SK-N-MC (cell line): ENCODE measurements around the gene POLR3A.

Source experiments
- DNase-seq: peaks from one replicate; pipeline ENCODE4 v3.0.0-alpha.2; 2011; ENCODE audit warnings: low read depth, low spot score
- H3K27ac ChIP-seq: fragments of 200-600 bp; sonication (generic); 2 replicates; pipeline ENCODE4 v1.5.1; 2016; ENCODE audit warnings: mixed run types
- H3K36me3 ChIP-seq: fragments of 200-600 bp; sonication (generic); 2 replicates; pipeline ENCODE4 v1.6.1; 2017; ENCODE audit warnings: antibody characterized with exemption, low read length, mixed read lengths; ENCODE audit not compliant: insufficient read depth
- H3K4me3 ChIP-seq: fragments of 200-600 bp; sonication (generic); 2 replicates; pipeline ENCODE4 v1.5.1; 2016
- H3K9ac ChIP-seq: fragments of 200-600 bp; sonication (generic); 2 replicates; pipeline ENCODE4 v1.8.0; 2017; ENCODE audit warnings: mixed run types, mixed read lengths; ENCODE audit not compliant: insufficient read length
- H3K9me3 ChIP-seq: fragments of 200-600 bp; sonication (generic); 2 replicates; pipeline ENCODE4 v1.6.1; 2017; ENCODE audit warnings: low read depth, mild to moderate bottlenecking, antibody characterized with exemption, low read length, moderate library complexity, mixed read lengths
- EZH2 ChIP-seq: fragments of 200-600 bp; sonication (generic); IDR thresholded peaks from one replicate; pipeline ENCODE4 v1.6.1; 2017; ENCODE audit warnings: antibody characterized with exemption
- FOXP2 ChIP-seq: optimal IDR thresholded peaks from 2 replicates; pipeline ENCODE3; 2011; ENCODE audit warnings: mild to moderate bottlenecking, moderate library complexity; ENCODE audit not compliant: insufficient read depth; ENCODE audit errors: extremely low read length, control extremely low read depth
- POLR2AphosphoS5 ChIP-seq: IDR thresholded peaks from 2 replicates; pipeline ENCODE4 v1.6.1; 2012; ENCODE audit warnings: mild to moderate bottlenecking, low read depth, low read length, borderline replicate concordance

POLR3A gene

GRCh38 chr10:77932016-77932715 is 97.1 kb downstream of the POLR3A start:
- TF ChIP-seq POLR2AphosphoS5 (no peak), FOXP2 (no peak), EZH2 (no peak)
- Histone ChIP-seq H3K9me3 (no peaks in the 10 kb centered on the region), H3K36me3 (no peaks in the 10 kb centered on the region), H3K9ac (no peak overlapping the region), H3K27ac (no peak overlapping the region), H3K4me3 (no peak overlapping the region)
- no peak for DNase-seq

- TF ChIP-seq POLR2AphosphoS5 (no peak), EZH2 (no peak), FOXP2 (no peak)
- Histone ChIP-seq H3K36me3 (no peaks in the 10 kb centered on the region), H3K27ac (no peak overlapping the region), H3K9ac (no peak overlapping the region), H3K9me3 (no peaks in the 10 kb centered on the region), H3K4me3 (peak overlapping the region; percentile 71)
- DNase-seq, result no peak
These were observed 101.7 kb downstream of the POLR3A start for GRCh38 chr10:77927402-77928246.

- no peak for TF ChIP-seq FOXP2
- no peak for TF ChIP-seq EZH2
- no peak within 1 kb of the TSS for H3K27ac ChIP-seq
- no peaks in the 10 kb centered on the region for H3K9me3 ChIP-seq
- DNase-seq, result no peak
- peak within 1 kb of the TSS; percentile 78 for H3K4me3 ChIP-seq
- H3K36me3 ChIP-seq, result no peaks in the 10 kb centered on the region
- peak within 1 kb of the TSS; percentile 67 for H3K9ac ChIP-seq
These were observed 102.5 kb downstream of the POLR3A start, which contains the start of gene DLG5 for GRCh38 chr10:77926566-77927401. Gene DLG5 (minus strand): TSS chr10:77926755. CDS start chr10:77926520, 235 bp downstream.

- DNase-seq, result no peak
- TF ChIP-seq EZH2 (no peak), POLR2AphosphoS5 (no peak), FOXP2 (no peak)
- Histone ChIP-seq H3K4me3 (peak overlapping the region; percentile 78), H3K9ac (peak overlapping the region; percentile 67), H3K9me3 (no peaks in the 10 kb centered on the region), H3K27ac (no peak overlapping the region), H3K36me3 (no peaks in the 10 kb centered on the region)
These were observed 103.3 kb downstream of the POLR3A start for GRCh38 chr10:77925795-77926565.

- Histone ChIP-seq H3K27ac (no peak overlapping the region), H3K36me3 (no peaks in the 10 kb centered on the region), H3K9ac (peak overlapping the region; percentile 7), H3K4me3 (peak overlapping the region; percentile 78), H3K9me3 (no peaks in the 10 kb centered on the region)
- no peak for DNase-seq
- no peak for TF ChIP-seq POLR2AphosphoS5
- TF ChIP-seq FOXP2, result no peak
- no peak for TF ChIP-seq EZH2
These were observed 103.9 kb downstream of the POLR3A start for GRCh38 chr10:77925410-77925794.

- no peak for TF ChIP-seq EZH2
- no peak for TF ChIP-seq FOXP2
- no peak for TF ChIP-seq POLR2AphosphoS5
These were observed 106.6 kb downstream of the POLR3A start for GRCh38 chr10:77922566-77923179.

GRCh38 chr10:77922055-77922454 is 107.3 kb downstream of the POLR3A start:
- TF ChIP-seq POLR2AphosphoS5 (no peak), FOXP2 (no peak), EZH2 (no peak)
- Histone ChIP-seq H3K9me3 (no peaks in the 10 kb centered on the region), H3K27ac (no peak overlapping the region)

More at GRCh38 chr10:77922566-77923179, 106.6 kb downstream of the POLR3A start:
- Histone ChIP-seq H3K27ac (no peak overlapping the region), H3K4me3 (no peak overlapping the region), H3K9ac (no peak overlapping the region), H3K9me3 (no peaks in the 10 kb centered on the region), H3K36me3 (no peaks in the 10 kb centered on the region)
- DNase-seq, result no peak

More at GRCh38 chr10:77922055-77922454, 107.3 kb downstream of the POLR3A start:
- H3K4me3 ChIP-seq, result no peak overlapping the region
- H3K36me3 ChIP-seq, result no peaks in the 10 kb centered on the region
- no peak for DNase-seq
- no peak overlapping the region for H3K9ac ChIP-seq
